ENCODE data around the gene LIN7A.

The LIN7A gene

DNA sequence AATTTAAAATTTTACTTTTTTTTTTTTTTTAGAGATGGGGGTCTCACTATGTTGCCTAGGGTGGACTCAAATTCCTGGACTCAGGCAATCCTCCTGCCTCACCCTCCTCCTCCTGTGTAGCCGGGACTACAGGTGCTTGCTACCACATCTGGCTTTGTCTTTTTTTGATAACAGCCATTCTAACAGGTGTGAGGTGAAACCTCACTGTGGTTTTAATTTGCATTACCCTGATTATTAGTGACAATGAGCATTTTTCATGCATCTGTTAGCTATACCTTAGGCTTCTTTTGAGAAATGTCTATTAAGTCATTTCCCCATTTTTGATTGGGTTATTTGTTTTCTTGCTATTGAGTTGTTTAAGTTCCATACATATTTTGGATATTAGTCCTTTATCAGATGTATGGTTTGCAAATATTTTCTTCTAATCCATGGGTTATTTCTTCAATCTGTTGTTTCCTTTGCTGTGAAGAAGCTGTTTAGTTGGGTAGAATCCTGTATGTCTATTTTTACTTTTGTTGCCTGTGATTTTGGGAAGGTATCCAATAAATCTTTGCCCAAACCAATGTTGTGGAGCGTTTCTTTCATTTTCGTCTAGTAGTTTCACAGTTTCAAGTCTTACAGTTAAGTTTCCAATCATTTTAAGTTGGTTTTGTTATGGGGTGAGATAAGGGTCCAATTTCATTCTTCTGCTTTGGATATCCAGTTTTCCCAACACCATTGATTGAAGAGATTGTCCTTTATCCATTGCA is 134.9 kb downstream of the LIN7A start:
- Histone ChIP-seq H3F3A (ENCODE audit: control insufficient read depth, insufficient read depth) (no peaks in the 10 kb centered on the region), H3K4me3 (ENCODE audit: low read length) (no peak overlapping the region), H3K4me2 (ENCODE audit: low read length) (peak overlapping the region; percentile 9; the same call in 1 of the 2 replicates), H4K20me1 (ENCODE audit: control insufficient read depth, insufficient read depth, low read depth, low read length) (no peaks in the 10 kb centered on the region), H3K27me3 (ENCODE audit: control insufficient read depth, low read length) (no peaks in the 10 kb centered on the region), H3K9me2 (replicated peaks; ENCODE audit: control insufficient read depth, low read length) (no peaks in the 10 kb centered on the region), H3K27ac (ENCODE audit: low read depth, low read length) (no peak overlapping the region), H3K36me3 (ENCODE audit: control insufficient read depth, low read length) (no peaks in the 10 kb centered on the region), H3K4me1 (ENCODE audit: control insufficient read depth, low read length) (peaks cover 18% of the 10 kb centered on the region), H3K9me3 (ENCODE audit: control insufficient read depth, insufficient read depth, low read length) (no peaks in the 10 kb centered on the region), H3K79me2 (ENCODE audit: control insufficient read depth, low read length) (no peaks in the 10 kb centered on the region)
- TF ChIP-seq EZH2phosphoT487 (IDR thresholded peaks at IDR 0.05; ENCODE audit: borderline replicate concordance, low read length) (no peak), CTCF (IDR thresholded peaks at IDR 0.05; ENCODE audit: low read depth, low read length, poor library complexity, severe bottlenecking) (no peak)

- Histone ChIP-seq H3K36me3 (ENCODE audit: control insufficient read depth, low read length) (no peaks in the 10 kb centered on the region), H3K27ac (ENCODE audit: low read depth, low read length) (no peak overlapping the region), H3K4me3 (ENCODE audit: low read length) (no peak overlapping the region), H3K79me2 (ENCODE audit: control insufficient read depth, low read length) (no peaks in the 10 kb centered on the region), H3K9me3 (ENCODE audit: control insufficient read depth, insufficient read depth, low read length) (no peaks in the 10 kb centered on the region), H3K9me2 (replicated peaks; ENCODE audit: control insufficient read depth, low read length) (no peaks in the 10 kb centered on the region), H3K27me3 (ENCODE audit: control insufficient read depth, low read length) (no peaks in the 10 kb centered on the region), H3K4me1 (ENCODE audit: control insufficient read depth, low read length) (peaks cover 23% of the 10 kb centered on the region), H4K20me1 (ENCODE audit: control insufficient read depth, insufficient read depth, low read depth, low read length) (no peaks in the 10 kb centered on the region), H3K4me2 (ENCODE audit: low read length) (no peak overlapping the region), H3F3A (ENCODE audit: control insufficient read depth, insufficient read depth) (no peaks in the 10 kb centered on the region)
- TF ChIP-seq CTCF (IDR thresholded peaks at IDR 0.05; ENCODE audit: low read depth, low read length, poor library complexity, severe bottlenecking) (no peak), EZH2phosphoT487 (IDR thresholded peaks at IDR 0.05; ENCODE audit: borderline replicate concordance, low read length) (no peak)
These were observed 139.5 kb downstream of the LIN7A start for GRCh38 chr12:80798281-80798680.

- no peaks in the 10 kb centered on the region for H3K36me3 ChIP-seq (ENCODE audit: control insufficient read depth, low read length)
- H3K9me3 ChIP-seq (ENCODE audit: control insufficient read depth, insufficient read depth, low read length), result no peaks in the 10 kb centered on the region
- no peaks in the 10 kb centered on the region for H3F3A ChIP-seq (ENCODE audit: control insufficient read depth, insufficient read depth)
- no peaks in the 10 kb centered on the region for H4K20me1 ChIP-seq (ENCODE audit: control insufficient read depth, insufficient read depth, low read depth, low read length)
- no peak for TF ChIP-seq CTCF (IDR thresholded peaks at IDR 0.05; ENCODE audit: low read depth, low read length, poor library complexity, severe bottlenecking)
- TF ChIP-seq EZH2phosphoT487 (IDR thresholded peaks at IDR 0.05; ENCODE audit: borderline replicate concordance, low read length), result no peak
- H3K4me1 ChIP-seq (ENCODE audit: control insufficient read depth, low read length), result peaks cover 11% of the 10 kb centered on the region
- no peak overlapping the region for H3K4me2 ChIP-seq (ENCODE audit: low read length)
- no peaks in the 10 kb centered on the region for H3K27me3 ChIP-seq (ENCODE audit: control insufficient read depth, low read length)
- no peak overlapping the region for H3K4me3 ChIP-seq (ENCODE audit: low read length)
- H3K27ac ChIP-seq (ENCODE audit: low read depth, low read length), result no peak overlapping the region
- H3K9me2 ChIP-seq (replicated peaks; ENCODE audit: control insufficient read depth, low read length), result no peaks in the 10 kb centered on the region
- no peaks in the 10 kb centered on the region for H3K79me2 ChIP-seq (ENCODE audit: control insufficient read depth, low read length)
These were observed 143.2 kb downstream of the LIN7A start for GRCh38 chr12:80794551-80794950.

Data from DOHH2 (cell line).